Measurements from ENCODE around the gene TMEM163.

TMEM163 gene

GRCh38 chr2:134679745-134680144 lies 39.1 kb downstream of the TMEM163 start:
- Histone ChIP-seq H3K4me1 (ENCODE audit: control insufficient read depth, low read depth, low read length) (no peaks in the 10 kb centered on the region), H2AK5ac (ENCODE audit: low read length) (no peak overlapping the region), H3K9ac (ENCODE audit: low read length) (no peak overlapping the region), H3K4ac (ENCODE audit: low read depth, low read length) (no peak overlapping the region), H3K27me3 (ENCODE audit: insufficient read depth, low read length, poor library complexity) (no peaks in the 10 kb centered on the region), H3K79me2 (ENCODE audit: control insufficient read depth, insufficient read depth, low read length) (no peaks in the 10 kb centered on the region), H3K79me1 (ENCODE audit: low read length) (no peaks in the 10 kb centered on the region), H2BK120ac (ENCODE audit: low read depth, low read length) (no peak overlapping the region), H4K5ac (ENCODE audit: low read length) (no peak overlapping the region), H4K8ac (ENCODE audit: low read depth, low read length) (no peak overlapping the region), H3K36me3 (ENCODE audit: control insufficient read depth, insufficient read depth, low read length) (no peaks in the 10 kb centered on the region), H3K27ac (ENCODE audit: low read depth, low read length) (no peak overlapping the region), H2BK5ac (ENCODE audit: low read length) (no peak overlapping the region), H3K18ac (ENCODE audit: low read length) (no peak overlapping the region), H3K56ac (ENCODE audit: low read length) (no peak overlapping the region), H3K4me3 (ENCODE audit: low read length) (no peak overlapping the region), H3K4me2 (ENCODE audit: low read length) (no peak overlapping the region), H2BK15ac (replicated peaks; ENCODE audit: low read depth) (no peak overlapping the region), H3K23ac (ENCODE audit: low read length) (no peak overlapping the region)
- WGBS (ENCODE audit: extremely low coverage, insufficient coverage, low lambda C conversion rate) = no CpG with 5 or more reads among the region's 6 CpGs
- no peak for DNase-seq

- Histone ChIP-seq H2BK5ac (ENCODE audit: low read length) (no peak overlapping the region), H3K79me2 (ENCODE audit: control insufficient read depth, insufficient read depth, low read length) (no peaks in the 10 kb centered on the region), H4K8ac (ENCODE audit: low read depth, low read length) (no peak overlapping the region), H3K23ac (ENCODE audit: low read length) (no peak overlapping the region), H2BK120ac (ENCODE audit: low read depth, low read length) (no peak overlapping the region), H3K36me3 (ENCODE audit: control insufficient read depth, insufficient read depth, low read length) (no peaks in the 10 kb centered on the region), H3K27ac (ENCODE audit: low read depth, low read length) (no peak overlapping the region), H3K79me1 (ENCODE audit: low read length) (no peaks in the 10 kb centered on the region), H3K4me1 (ENCODE audit: control insufficient read depth, low read depth, low read length) (no peaks in the 10 kb centered on the region), H2AK5ac (ENCODE audit: low read length) (no peak overlapping the region), H3K4me2 (ENCODE audit: low read length) (no peak overlapping the region), H3K27me3 (ENCODE audit: insufficient read depth, low read length, poor library complexity) (no peaks in the 10 kb centered on the region), H4K5ac (ENCODE audit: low read length) (no peak overlapping the region), H3K4ac (ENCODE audit: low read depth, low read length) (no peak overlapping the region), H3K18ac (ENCODE audit: low read length) (no peak overlapping the region), H3K9ac (ENCODE audit: low read length) (no peak overlapping the region), H3K56ac (ENCODE audit: low read length) (no peak overlapping the region), H3K4me3 (ENCODE audit: low read length) (no peak overlapping the region), H2BK15ac (replicated peaks; ENCODE audit: low read depth) (no peak overlapping the region)
- no CpG with 5 or more reads among the region's 4 CpGs for WGBS (ENCODE audit: extremely low coverage, insufficient coverage, low lambda C conversion rate)
- no peak for DNase-seq
These were observed 39.5 kb downstream of the TMEM163 start for GRCh38 chr2:134679294-134679693.

GRCh38 chr2:134677856-134678756 lies 40.7 kb downstream of the TMEM163 start:
- Histone ChIP-seq H3K56ac (ENCODE audit: low read length) (no peak overlapping the region), H2BK15ac (replicated peaks; ENCODE audit: low read depth) (no peak overlapping the region), H3K4me3 (ENCODE audit: low read length) (no peak overlapping the region), H2AK5ac (ENCODE audit: low read length) (no peak overlapping the region), H3K79me2 (ENCODE audit: control insufficient read depth, insufficient read depth, low read length) (no peaks in the 10 kb centered on the region), H2BK120ac (ENCODE audit: low read depth, low read length) (no peak overlapping the region), H4K5ac (ENCODE audit: low read length) (no peak overlapping the region), H3K9ac (ENCODE audit: low read length) (no peak overlapping the region), H3K4me1 (ENCODE audit: control insufficient read depth, low read depth, low read length) (no peaks in the 10 kb centered on the region), H4K8ac (ENCODE audit: low read depth, low read length) (no peak overlapping the region), H3K27me3 (ENCODE audit: insufficient read depth, low read length, poor library complexity) (no peaks in the 10 kb centered on the region), H3K23ac (ENCODE audit: low read length) (no peak overlapping the region), H3K79me1 (ENCODE audit: low read length) (no peaks in the 10 kb centered on the region), H2BK5ac (ENCODE audit: low read length) (no peak overlapping the region), H3K4ac (ENCODE audit: low read depth, low read length) (no peak overlapping the region), H3K36me3 (ENCODE audit: control insufficient read depth, insufficient read depth, low read length) (no peaks in the 10 kb centered on the region), H3K27ac (ENCODE audit: low read depth, low read length) (no peak overlapping the region), H3K18ac (ENCODE audit: low read length) (no peak overlapping the region), H3K4me2 (ENCODE audit: low read length) (no peak overlapping the region)
- WGBS (ENCODE audit: extremely low coverage, insufficient coverage, low lambda C conversion rate) = no CpG with 5 or more reads among the region's 20 CpGs
- no peak for DNase-seq

- no peak overlapping the region for H3K4me3 ChIP-seq (ENCODE audit: low read length)
These were observed 41.8 kb downstream of the TMEM163 start for GRCh38 chr2:134676960-134677359.

GRCh38 chr2:134675314-134675713 lies 43.5 kb downstream of the TMEM163 start:
- Histone ChIP-seq H3K23ac (ENCODE audit: low read length) (no peak overlapping the region), H2BK5ac (ENCODE audit: low read length) (no peak overlapping the region), H2BK15ac (replicated peaks; ENCODE audit: low read depth) (no peak overlapping the region), H3K4me2 (ENCODE audit: low read length) (no peak overlapping the region), H3K27me3 (ENCODE audit: insufficient read depth, low read length, poor library complexity) (no peaks in the 10 kb centered on the region), H3K4me3 (ENCODE audit: low read length) (no peak overlapping the region), H4K5ac (ENCODE audit: low read length) (no peak overlapping the region), H3K27ac (ENCODE audit: low read depth, low read length) (no peak overlapping the region), H3K4me1 (ENCODE audit: control insufficient read depth, low read depth, low read length) (no peaks in the 10 kb centered on the region), H3K79me2 (ENCODE audit: control insufficient read depth, insufficient read depth, low read length) (no peaks in the 10 kb centered on the region), H3K4ac (ENCODE audit: low read depth, low read length) (no peak overlapping the region), H2AK5ac (ENCODE audit: low read length) (no peak overlapping the region), H3K18ac (ENCODE audit: low read length) (no peak overlapping the region), H4K8ac (ENCODE audit: low read depth, low read length) (no peak overlapping the region), H2BK120ac (ENCODE audit: low read depth, low read length) (no peak overlapping the region), H3K36me3 (ENCODE audit: control insufficient read depth, insufficient read depth, low read length) (no peaks in the 10 kb centered on the region), H3K79me1 (ENCODE audit: low read length) (no peaks in the 10 kb centered on the region), H3K56ac (ENCODE audit: low read length) (no peak overlapping the region), H3K9ac (ENCODE audit: low read length) (no peak overlapping the region)
- no peak for DNase-seq
- no CpG with 5 or more reads among the region's 3 CpGs for WGBS (ENCODE audit: extremely low coverage, insufficient coverage, low lambda C conversion rate)

More at GRCh38 chr2:134676960-134677359, 41.8 kb downstream of the TMEM163 start:
- Histone ChIP-seq H4K5ac (ENCODE audit: low read length) (no peak overlapping the region), H3K4ac (ENCODE audit: low read depth, low read length) (no peak overlapping the region), H3K27ac (ENCODE audit: low read depth, low read length) (no peak overlapping the region), H3K36me3 (ENCODE audit: control insufficient read depth, insufficient read depth, low read length) (no peaks in the 10 kb centered on the region), H3K9ac (ENCODE audit: low read length) (no peak overlapping the region), H3K18ac (ENCODE audit: low read length) (no peak overlapping the region), H2BK5ac (ENCODE audit: low read length) (no peak overlapping the region), H4K8ac (ENCODE audit: low read depth, low read length) (no peak overlapping the region), H2BK120ac (ENCODE audit: low read depth, low read length) (no peak overlapping the region), H3K4me2 (ENCODE audit: low read length) (no peak overlapping the region), H3K4me1 (ENCODE audit: control insufficient read depth, low read depth, low read length) (no peaks in the 10 kb centered on the region), H3K79me2 (ENCODE audit: control insufficient read depth, insufficient read depth, low read length) (no peaks in the 10 kb centered on the region), H3K27me3 (ENCODE audit: insufficient read depth, low read length, poor library complexity) (no peaks in the 10 kb centered on the region), H3K56ac (ENCODE audit: low read length) (no peak overlapping the region), H2AK5ac (ENCODE audit: low read length) (no peak overlapping the region), H3K79me1 (ENCODE audit: low read length) (no peaks in the 10 kb centered on the region), H2BK15ac (replicated peaks; ENCODE audit: low read depth) (no peak overlapping the region), H3K23ac (ENCODE audit: low read length) (no peak overlapping the region)
- no CpG with 5 or more reads among the region's 12 CpGs for WGBS (ENCODE audit: extremely low coverage, insufficient coverage, low lambda C conversion rate)
- no peak for DNase-seq

- no peaks in the 10 kb centered on the region for H3K27me3 ChIP-seq (ENCODE audit: insufficient read depth, low read length, poor library complexity)
- no peak overlapping the region for H4K8ac ChIP-seq (ENCODE audit: low read depth, low read length)
- H3K27ac ChIP-seq (ENCODE audit: low read depth, low read length) = no peak overlapping the region
- H3K18ac ChIP-seq (ENCODE audit: low read length) = no peak overlapping the region
- H3K56ac ChIP-seq (ENCODE audit: low read length) = no peak overlapping the region
- H2AK5ac ChIP-seq (ENCODE audit: low read length) = no peak overlapping the region
- no peak overlapping the region for H4K5ac ChIP-seq (ENCODE audit: low read length)
- H3K4ac ChIP-seq (ENCODE audit: low read depth, low read length) = no peak overlapping the region
- WGBS (ENCODE audit: extremely low coverage, insufficient coverage, low lambda C conversion rate) = no CpG with 5 or more reads among the region's 4 CpGs
- H3K23ac ChIP-seq (ENCODE audit: low read length) = no peak overlapping the region
- no peak overlapping the region for H3K4me3 ChIP-seq (ENCODE audit: low read length)
- no peak overlapping the region for H2BK5ac ChIP-seq (ENCODE audit: low read length)
- no peak overlapping the region for H2BK15ac ChIP-seq (replicated peaks; ENCODE audit: low read depth)
- H3K9ac ChIP-seq (ENCODE audit: low read length) = no peak overlapping the region
- DNase-seq = no peak
- H3K4me2 ChIP-seq (ENCODE audit: low read length) = no peak overlapping the region
- no peaks in the 10 kb centered on the region for H3K36me3 ChIP-seq (ENCODE audit: control insufficient read depth, insufficient read depth, low read length)
- no peaks in the 10 kb centered on the region for H3K79me2 ChIP-seq (ENCODE audit: control insufficient read depth, insufficient read depth, low read length)
- H3K4me1 ChIP-seq (ENCODE audit: control insufficient read depth, low read depth, low read length) = no peaks in the 10 kb centered on the region
- H2BK120ac ChIP-seq (ENCODE audit: low read depth, low read length) = no peak overlapping the region
- H3K79me1 ChIP-seq (ENCODE audit: low read length) = no peaks in the 10 kb centered on the region
These were observed 44.1 kb downstream of the TMEM163 start for GRCh38 chr2:134674687-134675086.

Measured in mesendoderm (in vitro differentiated cells).